Mesothelial cell of epicardium (in vitro differentiated cells): Measurements from ENCODE around the gene F12. TPM values are rescaled to one million over a fixed set of nuclear protein-coding genes. Genes with fewer than 3 reads are reported as not detected.
"Not testable (repeated sequence)": the region's sequence is repeated elsewhere in the genome, so short reads cannot be mapped to it uniquely, and the experiment has no call there.

Experiments used
- DNase-seq, 2 experiments: peaks; one replicate each; pipeline ENCODE4 v3.0.0; 2021; ENCODE audit warnings: low spot score in 2 of 2; ENCODE audit not compliant: unreplicated experiment in 2 of 2
- H3K27ac Mint-ChIP-seq: 2 replicates; pipeline ENCODE4 v1.8.0; 2021; ENCODE audit warnings: mixed read lengths
- H3K27me3 Mint-ChIP-seq: 2 replicates; pipeline ENCODE4 v1.8.0; 2021; ENCODE audit warnings: low read depth, mixed read lengths
- H3K36me3 Mint-ChIP-seq: 2 replicates; pipeline ENCODE4 v1.8.0; 2021; ENCODE audit warnings: mixed read lengths
- H3K4me1 Mint-ChIP-seq: 2 replicates; pipeline ENCODE4 v1.8.0; 2021; ENCODE audit warnings: mixed read lengths
- H3K4me3 Mint-ChIP-seq: 2 replicates; pipeline ENCODE4 v1.8.0; 2021; ENCODE audit warnings: mild to moderate bottlenecking, moderate library complexity, mixed read lengths
- H3K9me3 Mint-ChIP-seq: 2 replicates; pipeline ENCODE4 v1.8.0; 2021; ENCODE audit warnings: mixed read lengths
- total RNA-seq: library from RNA; stranded (reverse); gene quantifications from 3 replicates; pipeline ENCODE4 v1.2.1, GENCODE V29; 2021
- TF ChIP-seq, protein P1 (sequence below): fragments of 200-600 bp; sonication (generic); IDR thresholded peaks from one replicate; pipeline ENCODE4 v1.5.0; 2021; ENCODE audit warnings: antibody characterized with exemption; ENCODE audit not compliant: unreplicated experiment

The F12 gene
- total RNA-seq, 1 donor from 2014 or later: 2.3 TPM

DNA sequence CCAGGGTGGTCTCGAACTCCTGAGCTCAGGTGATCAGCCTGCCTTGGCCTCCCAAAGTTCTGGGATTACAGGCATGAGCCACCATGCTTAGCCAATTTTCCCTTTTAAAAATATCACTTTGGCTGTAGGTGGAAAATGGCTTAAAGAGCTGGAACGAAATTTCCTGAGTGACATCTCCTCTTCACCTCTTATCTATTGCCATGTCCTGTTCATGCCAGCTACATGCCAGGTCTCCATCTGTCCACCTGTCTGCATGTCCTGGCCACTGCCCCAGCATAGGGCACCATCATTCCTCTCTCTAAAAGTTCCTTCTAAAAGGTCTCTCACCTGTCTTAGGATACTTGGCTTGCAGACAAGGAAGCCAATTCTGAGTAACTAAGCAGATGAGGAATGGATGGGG lies 14.3 kb upstream of the F12 start:
- H3K4me3 Mint-ChIP-seq: no peak overlapping the region
- no peaks in the 10 kb centered on the region for H3K27me3 Mint-ChIP-seq
- TF ChIP-seq, protein P1, sequence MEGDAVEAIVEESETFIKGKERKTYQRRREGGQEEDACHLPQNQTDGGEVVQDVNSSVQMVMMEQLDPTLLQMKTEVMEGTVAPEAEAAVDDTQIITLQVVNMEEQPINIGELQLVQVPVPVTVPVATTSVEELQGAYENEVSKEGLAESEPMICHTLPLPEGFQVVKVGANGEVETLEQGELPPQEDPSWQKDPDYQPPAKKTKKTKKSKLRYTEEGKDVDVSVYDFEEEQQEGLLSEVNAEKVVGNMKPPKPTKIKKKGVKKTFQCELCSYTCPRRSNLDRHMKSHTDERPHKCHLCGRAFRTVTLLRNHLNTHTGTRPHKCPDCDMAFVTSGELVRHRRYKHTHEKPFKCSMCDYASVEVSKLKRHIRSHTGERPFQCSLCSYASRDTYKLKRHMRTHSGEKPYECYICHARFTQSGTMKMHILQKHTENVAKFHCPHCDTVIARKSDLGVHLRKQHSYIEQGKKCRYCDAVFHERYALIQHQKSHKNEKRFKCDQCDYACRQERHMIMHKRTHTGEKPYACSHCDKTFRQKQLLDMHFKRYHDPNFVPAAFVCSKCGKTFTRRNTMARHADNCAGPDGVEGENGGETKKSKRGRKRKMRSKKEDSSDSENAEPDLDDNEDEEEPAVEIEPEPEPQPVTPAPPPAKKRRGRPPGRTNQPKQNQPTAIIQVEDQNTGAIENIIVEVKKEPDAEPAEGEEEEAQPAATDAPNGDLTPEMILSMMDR: no peak
- no peak for DNase-seq
- no peak overlapping the region for H3K27ac Mint-ChIP-seq
- peaks cover 15% of the 10 kb centered on the region for H3K4me1 Mint-ChIP-seq
- H3K9me3 Mint-ChIP-seq: no peaks in the 10 kb centered on the region
- no peaks in the 10 kb centered on the region for H3K36me3 Mint-ChIP-seq

GRCh38 chr5:177421062-177421798 lies 11.9 kb upstream of the F12 start:
- no peak for DNase-seq
- Mint-ChIP-seq H3K4me1 (peaks cover 6% of the 10 kb centered on the region), H3K27me3 (no peaks in the 10 kb centered on the region), H3K4me3 (no peak overlapping the region), H3K27ac (no peak overlapping the region), H3K36me3 (no peaks in the 10 kb centered on the region), H3K9me3 (no peaks in the 10 kb centered on the region)
- TF ChIP-seq, protein P1: no peak

DNA sequence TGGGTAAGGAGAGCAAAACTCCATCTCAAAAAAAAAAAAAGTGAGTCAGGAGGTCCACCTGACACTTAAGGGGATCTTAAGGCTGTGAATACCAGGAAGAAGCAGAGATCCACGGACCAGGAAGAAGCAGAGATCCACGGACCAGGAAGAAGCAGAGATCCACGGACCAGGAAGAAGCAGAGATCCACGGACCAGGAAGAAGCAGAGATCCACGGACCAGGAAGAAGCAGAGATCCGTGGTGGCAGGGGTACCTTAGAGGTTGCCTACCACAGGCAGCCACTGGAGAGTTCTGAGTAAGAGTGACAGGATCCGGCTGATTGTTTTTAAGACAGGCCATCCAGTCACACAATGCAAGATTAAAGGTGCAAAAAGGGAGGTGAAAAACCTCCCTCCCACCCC lies 11.1 kb upstream of the F12 start:
- H3K4me3 Mint-ChIP-seq, H3K4me1 Mint-ChIP-seq, H3K36me3 Mint-ChIP-seq, H3K9me3 Mint-ChIP-seq, H3K27me3 Mint-ChIP-seq, DNase-seq, H3K27ac Mint-ChIP-seq: not testable (repeated sequence)

DNA sequence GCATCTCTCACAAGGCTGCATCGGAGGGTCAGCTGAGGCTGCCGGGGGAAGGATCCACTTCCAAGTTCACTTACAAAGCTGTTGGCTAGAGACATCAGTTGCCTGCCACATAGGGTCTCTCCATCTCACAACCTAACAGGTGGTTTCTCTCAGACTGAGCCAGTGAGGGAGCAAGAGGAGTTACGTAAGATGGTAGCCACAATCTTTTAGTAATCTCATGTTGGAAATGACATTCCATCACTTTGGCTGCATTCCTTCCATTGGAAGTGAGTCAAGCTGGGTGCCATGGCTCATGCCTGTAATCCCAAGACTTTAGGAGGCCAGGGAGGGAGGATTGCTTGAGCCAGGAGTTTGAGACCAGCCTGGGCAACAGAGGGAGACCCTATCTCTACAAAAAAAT lies 9.7 kb upstream of the F12 start:
- H3K4me3 Mint-ChIP-seq: no peak overlapping the region
- H3K4me1 Mint-ChIP-seq: no peaks in the 10 kb centered on the region
- H3K27ac Mint-ChIP-seq: no peak overlapping the region
- no peaks in the 10 kb centered on the region for H3K9me3 Mint-ChIP-seq
- DNase-seq: no peak
- TF ChIP-seq, protein P1: no peak
- H3K27me3 Mint-ChIP-seq: peaks cover 3% of the 10 kb centered on the region
- H3K36me3 Mint-ChIP-seq: no peaks in the 10 kb centered on the region

DNA sequence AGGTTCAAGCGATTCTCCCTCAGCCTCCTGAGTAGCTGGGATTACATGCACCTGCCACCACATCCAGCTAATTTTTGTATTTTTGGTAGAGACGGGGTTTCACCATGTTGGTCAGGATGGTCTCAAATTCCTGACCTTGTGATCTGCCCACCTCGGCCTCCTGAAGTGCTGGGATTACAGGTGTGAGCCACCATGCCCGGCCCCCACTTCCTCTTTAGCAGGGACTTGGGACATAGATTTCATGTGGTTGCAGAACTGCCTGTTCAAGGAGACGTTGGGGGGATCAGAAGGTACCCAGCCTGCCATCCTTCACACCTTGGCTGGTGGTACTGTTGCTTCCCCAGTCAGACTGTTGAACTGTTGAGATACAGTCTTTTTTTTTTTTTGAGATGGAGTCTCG lies 7.7 kb upstream of the F12 start:
- not testable (repeated sequence) for H3K27ac Mint-ChIP-seq, H3K4me3 Mint-ChIP-seq, H3K36me3 Mint-ChIP-seq, H3K9me3 Mint-ChIP-seq, H3K4me1 Mint-ChIP-seq, DNase-seq
- peaks cover 19% of the 10 kb centered on the region for H3K27me3 Mint-ChIP-seq

DNA sequence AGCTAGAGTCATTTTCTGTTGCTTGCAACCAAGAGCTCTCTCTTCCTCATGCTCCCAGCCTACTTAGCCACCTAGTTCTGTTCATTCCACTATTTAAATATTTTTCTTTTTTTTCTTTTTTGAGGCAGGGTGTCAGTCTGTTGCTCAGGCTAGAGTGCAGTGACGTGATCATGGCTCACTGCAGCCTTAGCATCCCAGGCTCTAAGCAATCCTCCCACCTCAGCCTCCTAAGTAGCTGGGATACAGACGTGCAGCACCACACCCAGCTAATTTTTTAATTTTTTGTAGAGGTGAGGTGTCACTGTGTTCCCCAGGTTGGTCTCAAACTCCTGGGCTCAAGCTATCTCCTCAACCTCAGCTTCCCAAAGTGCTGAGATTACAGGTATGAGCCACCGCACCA lies 5.1 kb upstream of the F12 start:
- TF ChIP-seq, protein P1: no peak
- Mint-ChIP-seq H3K27ac (no peak overlapping the region), H3K4me1 (no peaks in the 10 kb centered on the region), H3K4me3 (no peak overlapping the region), H3K36me3 (no peaks in the 10 kb centered on the region), H3K27me3 (peaks cover 28% of the 10 kb centered on the region), H3K9me3 (no peaks in the 10 kb centered on the region)
- DNase-seq: no peak
